SK-N-SH treated with all-trans-retinoic acid at 6 μM for 48 hours (cell line): ENCODE results near the gene SSMEM1.

ENCODE experiments used
- ATAC-seq: fragments of 200-7000 bp; cut with Tn5 transposase; 3 replicates; pipeline ENCODE4 v1.9.1; 2020; ENCODE audit warnings: mild to moderate bottlenecking, moderate library complexity
- BACH2 ChIP-seq: fragments of 250-450 bp; sonication (Bioruptor Pico); IDR thresholded peaks from 2 replicates; pipeline ENCODE4 v1.9.0; 2021; ENCODE audit warnings: mild to moderate bottlenecking, borderline replicate concordance
- CSDC2 ChIP-seq: fragments of 250-450 bp; sonication (Bioruptor Pico); IDR thresholded peaks from 2 replicates; pipeline ENCODE4 v1.5.0; 2020; ENCODE audit warnings: mild to moderate bottlenecking, moderate library complexity
- CSRNP3 ChIP-seq: fragments of 250-450 bp; sonication (Bioruptor Pico); IDR thresholded peaks from 2 replicates; pipeline ENCODE4 v1.5.1; 2021; ENCODE audit warnings: mild to moderate bottlenecking, moderate library complexity
- ESRRG ChIP-seq: fragments of 250-450 bp; sonication (Bioruptor Pico); IDR thresholded peaks from 2 replicates; pipeline ENCODE4 v1.6.1; 2021; ENCODE audit warnings: mild to moderate bottlenecking
- GLIS3 ChIP-seq: fragments of 250-450 bp; sonication (Bioruptor Pico); IDR thresholded peaks from 2 replicates; pipeline ENCODE4 v1.5.0; 2020; ENCODE audit warnings: mild to moderate bottlenecking, moderate library complexity
- ISL1 ChIP-seq: fragments of 250-450 bp; sonication (Bioruptor Pico); IDR thresholded peaks from 2 replicates; pipeline ENCODE4 v2.1.2; 2022; ENCODE audit warnings: mild to moderate bottlenecking, moderate library complexity
- OSR1 ChIP-seq: fragments of 250-450 bp; sonication (Bioruptor Pico); IDR thresholded peaks from 2 replicates; pipeline ENCODE4 v1.8.0; 2022; ENCODE audit warnings: moderate library complexity, mild to moderate bottlenecking, inconsistent platforms
- PPARA ChIP-seq: fragments of 250-450 bp; sonication (Bioruptor Pico); IDR thresholded peaks from 2 replicates; pipeline ENCODE4 v1.5.0; 2020; ENCODE audit warnings: mild to moderate bottlenecking, borderline replicate concordance
- RARB ChIP-seq: fragments of 250-450 bp; sonication (Bioruptor Pico); IDR thresholded peaks from 2 replicates; pipeline ENCODE4 v1.8.0; 2021; ENCODE audit warnings: mild to moderate bottlenecking, moderate library complexity
- SNAI2 ChIP-seq: fragments of 250-450 bp; sonication (Bioruptor Pico); IDR thresholded peaks from 2 replicates; pipeline ENCODE4 v1.5.0; 2020; ENCODE audit warnings: mild to moderate bottlenecking, moderate library complexity
- TCF4 ChIP-seq: fragments of 250-450 bp; sonication (Bioruptor Pico); IDR thresholded peaks from 2 replicates; pipeline ENCODE4 v1.8.0; 2021; ENCODE audit warnings: mild to moderate bottlenecking, moderate library complexity, borderline replicate concordance
- TOX ChIP-seq: fragments of 250-450 bp; sonication (Bioruptor Pico); IDR thresholded peaks from 2 replicates; pipeline ENCODE4 v1.8.0; 2021; ENCODE audit warnings: mild to moderate bottlenecking, moderate library complexity, borderline replicate concordance
- ZC3H10 ChIP-seq: fragments of 250-450 bp; sonication (Bioruptor Pico); IDR thresholded peaks from 2 replicates; pipeline ENCODE4 v1.5.1; 2021; ENCODE audit warnings: mild to moderate bottlenecking, moderate library complexity
- ZFP30 ChIP-seq: fragments of 450-650 bp; formaldehyde crosslinking; IDR thresholded peaks from 2 replicates; pipeline ENCODE4 v1.5.0; 2022; ENCODE audit warnings: mild to moderate bottlenecking, moderate library complexity
- ZNF565 ChIP-seq: fragments of 450-650 bp; formaldehyde crosslinking; conservative IDR thresholded peaks from 2 replicates; pipeline ENCODE4 v1.5.0; 2020; ENCODE audit warnings: low read depth, mild to moderate bottlenecking, moderate library complexity
- ZNF70 ChIP-seq: fragments of 450-650 bp; formaldehyde crosslinking; IDR thresholded peaks from 2 replicates; pipeline ENCODE4 v1.5.0; 2020; ENCODE audit warnings: mild to moderate bottlenecking, moderate library complexity
- ZNF8 ChIP-seq: fragments of 450-650 bp; formaldehyde crosslinking; IDR thresholded peaks from 2 replicates; pipeline ENCODE4 v1.5.0; 2020; ENCODE audit warnings: mild to moderate bottlenecking, moderate library complexity
- TF ChIP-seq, protein P1 (sequence below): fragments of 250-450 bp; sonication (Bioruptor Pico); IDR thresholded peaks from 2 replicates; pipeline ENCODE4 v1.5.1; 2020; ENCODE audit warnings: low read depth, mild to moderate bottlenecking, moderate library complexity
- TF ChIP-seq, protein P2 (sequence below): fragments of 250-450 bp; sonication (Bioruptor Pico); IDR thresholded peaks from 2 replicates; pipeline ENCODE4 v1.8.0; 2021; ENCODE audit warnings: low read depth, mild to moderate bottlenecking, moderate library complexity, borderline replicate concordance
- TF ChIP-seq, protein P3 (sequence below): fragments of 250-450 bp; sonication (Bioruptor Pico); IDR thresholded peaks from 2 replicates; pipeline ENCODE4 v1.5.0; 2020; ENCODE audit warnings: mild to moderate bottlenecking, moderate library complexity
- TF ChIP-seq, protein P4 (sequence below): fragments of 250-450 bp; sonication (Bioruptor Pico); IDR thresholded peaks from 2 replicates; pipeline ENCODE4 v1.8.0; 2020; ENCODE audit warnings: mild to moderate bottlenecking, moderate library complexity, borderline replicate concordance

Gene SSMEM1

DNA sequence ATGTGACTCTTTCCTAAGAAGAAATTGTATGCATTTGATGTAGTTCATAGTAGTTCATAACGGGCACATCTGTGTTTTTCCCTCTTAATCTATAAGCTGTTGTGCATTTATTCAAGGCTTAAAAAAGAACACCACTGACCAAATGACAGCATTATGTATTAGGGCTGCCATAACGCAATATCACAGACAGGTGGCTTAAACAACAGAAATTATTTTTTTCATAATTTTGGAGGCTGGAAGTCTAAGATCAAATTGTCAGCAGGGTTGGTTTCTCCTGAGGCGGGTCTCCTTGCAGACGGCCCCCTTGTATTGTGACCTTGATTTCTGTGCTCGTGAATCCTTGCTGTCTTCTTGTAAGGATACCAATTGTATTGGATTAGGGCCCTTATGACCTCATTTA, 627 bp upstream of the SSMEM1 start:
- ATAC-seq: no peak
- TF ChIP-seq ESRRG (CRISPR knock-in tag) (no peak), BACH2 (CRISPR knock-in tag) (no peak), ZNF565 (CRISPR knock-in tag) (no peak), PPARA (no peak), CSDC2 (no peak), ISL1 (no peak)
- TF ChIP-seq, protein P1, sequence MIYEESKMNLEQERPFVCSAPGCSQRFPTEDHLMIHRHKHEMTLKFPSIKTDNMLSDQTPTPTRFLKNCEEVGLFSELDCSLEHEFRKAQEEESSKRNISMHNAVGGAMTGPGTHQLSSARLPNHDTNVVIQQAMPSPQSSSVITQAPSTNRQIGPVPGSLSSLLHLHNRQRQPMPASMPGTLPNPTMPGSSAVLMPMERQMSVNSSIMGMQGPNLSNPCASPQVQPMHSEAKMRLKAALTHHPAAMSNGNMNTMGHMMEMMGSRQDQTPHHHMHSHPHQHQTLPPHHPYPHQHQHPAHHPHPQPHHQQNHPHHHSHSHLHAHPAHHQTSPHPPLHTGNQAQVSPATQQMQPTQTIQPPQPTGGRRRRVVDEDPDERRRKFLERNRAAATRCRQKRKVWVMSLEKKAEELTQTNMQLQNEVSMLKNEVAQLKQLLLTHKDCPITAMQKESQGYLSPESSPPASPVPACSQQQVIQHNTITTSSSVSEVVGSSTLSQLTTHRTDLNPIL (CRISPR knock-in tag): no peak
- TF ChIP-seq, all 23 proteins: peak for 0

DNA sequence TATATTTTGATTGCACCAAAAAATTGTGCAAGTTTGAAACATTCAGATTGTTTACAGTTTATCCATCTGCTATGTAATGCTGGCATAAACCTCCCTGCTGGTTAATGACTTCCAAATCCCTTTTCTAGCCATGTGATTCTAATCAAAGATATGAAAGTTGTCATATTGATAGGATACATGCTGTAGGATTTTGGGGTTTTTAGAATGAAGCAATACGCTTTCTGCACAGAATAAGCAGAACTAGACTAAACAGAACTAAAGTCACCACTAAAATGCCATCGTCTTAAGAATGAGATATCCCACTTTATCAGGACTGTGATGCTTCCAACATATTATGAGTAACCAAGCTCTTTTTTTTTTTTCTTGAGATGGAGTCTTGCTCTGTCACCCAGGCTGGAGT, 856 bp downstream of the SSMEM1 start:
- no peak for TF ChIP-seq OSR1 (CRISPR knock-in tag)
- TF ChIP-seq ZNF565 (CRISPR knock-in tag): no peak
- no peak for TF ChIP-seq GLIS3 (CRISPR knock-in tag)
- no peak for TF ChIP-seq ISL1
- TF ChIP-seq SNAI2 (CRISPR knock-in tag): no peak
- TF ChIP-seq CSRNP3 (CRISPR knock-in tag): no peak
- no peak for TF ChIP-seq RARB (CRISPR knock-in tag)
- TF ChIP-seq BACH2 (CRISPR knock-in tag): no peak
- no peak for TF ChIP-seq TOX (CRISPR knock-in tag)
- TF ChIP-seq, protein P2, sequence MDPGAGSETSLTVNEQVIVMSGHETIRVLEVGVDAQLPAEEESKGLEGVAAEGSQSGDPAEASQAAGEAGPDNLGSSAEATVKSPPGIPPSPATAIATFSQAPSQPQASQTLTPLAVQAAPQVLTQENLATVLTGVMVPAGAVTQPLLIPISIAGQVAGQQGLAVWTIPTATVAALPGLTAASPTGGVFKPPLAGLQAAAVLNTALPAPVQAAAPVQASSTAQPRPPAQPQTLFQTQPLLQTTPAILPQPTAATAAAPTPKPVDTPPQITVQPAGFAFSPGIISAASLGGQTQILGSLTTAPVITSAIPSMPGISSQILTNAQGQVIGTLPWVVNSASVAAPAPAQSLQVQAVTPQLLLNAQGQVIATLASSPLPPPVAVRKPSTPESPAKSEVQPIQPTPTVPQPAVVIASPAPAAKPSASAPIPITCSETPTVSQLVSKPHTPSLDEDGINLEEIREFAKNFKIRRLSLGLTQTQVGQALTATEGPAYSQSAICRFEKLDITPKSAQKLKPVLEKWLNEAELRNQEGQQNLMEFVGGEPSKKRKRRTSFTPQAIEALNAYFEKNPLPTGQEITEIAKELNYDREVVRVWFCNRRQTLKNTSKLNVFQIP: no peak
- TF ChIP-seq ZC3H10 (CRISPR knock-in tag): no peak
- no peak for TF ChIP-seq PPARA
- TF ChIP-seq, protein P3, sequence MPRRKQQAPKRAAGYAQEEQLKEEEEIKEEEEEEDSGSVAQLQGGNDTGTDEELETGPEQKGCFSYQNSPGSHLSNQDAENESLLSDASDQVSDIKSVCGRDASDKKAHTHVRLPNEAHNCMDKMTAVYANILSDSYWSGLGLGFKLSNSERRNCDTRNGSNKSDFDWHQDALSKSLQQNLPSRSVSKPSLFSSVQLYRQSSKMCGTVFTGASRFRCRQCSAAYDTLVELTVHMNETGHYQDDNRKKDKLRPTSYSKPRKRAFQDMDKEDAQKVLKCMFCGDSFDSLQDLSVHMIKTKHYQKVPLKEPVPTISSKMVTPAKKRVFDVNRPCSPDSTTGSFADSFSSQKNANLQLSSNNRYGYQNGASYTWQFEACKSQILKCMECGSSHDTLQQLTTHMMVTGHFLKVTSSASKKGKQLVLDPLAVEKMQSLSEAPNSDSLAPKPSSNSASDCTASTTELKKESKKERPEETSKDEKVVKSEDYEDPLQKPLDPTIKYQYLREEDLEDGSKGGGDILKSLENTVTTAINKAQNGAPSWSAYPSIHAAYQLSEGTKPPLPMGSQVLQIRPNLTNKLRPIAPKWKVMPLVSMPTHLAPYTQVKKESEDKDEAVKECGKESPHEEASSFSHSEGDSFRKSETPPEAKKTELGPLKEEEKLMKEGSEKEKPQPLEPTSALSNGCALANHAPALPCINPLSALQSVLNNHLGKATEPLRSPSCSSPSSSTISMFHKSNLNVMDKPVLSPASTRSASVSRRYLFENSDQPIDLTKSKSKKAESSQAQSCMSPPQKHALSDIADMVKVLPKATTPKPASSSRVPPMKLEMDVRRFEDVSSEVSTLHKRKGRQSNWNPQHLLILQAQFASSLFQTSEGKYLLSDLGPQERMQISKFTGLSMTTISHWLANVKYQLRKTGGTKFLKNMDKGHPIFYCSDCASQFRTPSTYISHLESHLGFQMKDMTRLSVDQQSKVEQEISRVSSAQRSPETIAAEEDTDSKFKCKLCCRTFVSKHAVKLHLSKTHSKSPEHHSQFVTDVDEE: no peak
- no peak for TF ChIP-seq ZNF70 (CRISPR knock-in tag)
- TF ChIP-seq TCF4 (CRISPR knock-in tag): no peak
- no peak for TF ChIP-seq ZFP30 (CRISPR knock-in tag)
- TF ChIP-seq, all 23 proteins: peak for 0
- no peak for ATAC-seq

DNA sequence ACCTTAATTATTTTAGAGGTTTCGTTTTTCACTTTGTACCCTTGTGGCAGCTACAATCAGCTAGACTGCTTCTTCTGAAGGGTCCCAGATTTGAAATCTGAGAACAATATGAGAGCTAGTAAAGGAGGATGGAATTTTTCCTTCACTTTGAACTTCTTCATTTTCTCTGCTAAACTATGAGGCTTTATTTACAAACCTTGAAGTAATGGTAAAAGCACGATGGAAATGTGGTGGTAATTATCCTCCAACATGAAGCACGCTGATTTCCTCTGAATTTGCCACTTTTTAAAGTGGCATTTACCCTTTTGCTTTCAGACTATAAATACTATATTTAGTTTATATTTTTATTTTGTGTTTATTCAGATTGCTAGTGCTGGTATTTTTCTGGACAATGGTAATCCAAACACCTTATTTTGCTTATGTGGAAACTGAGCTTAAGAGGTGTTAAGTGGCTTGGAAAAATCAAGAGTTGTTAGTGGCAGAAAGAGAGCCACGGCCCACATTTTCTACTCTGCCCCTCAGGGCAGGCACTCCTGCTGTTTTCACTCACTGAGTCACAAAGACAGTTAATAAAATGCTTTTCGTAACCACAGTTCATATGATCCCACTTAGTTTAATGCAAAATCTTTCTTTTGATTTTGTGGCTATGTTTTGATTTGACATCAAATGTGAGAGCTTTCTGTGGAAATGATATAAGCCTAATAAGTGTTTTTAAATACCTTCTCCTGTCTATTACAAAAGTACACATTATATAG, 2.7 kb downstream of the SSMEM1 start:
- ATAC-seq: no peak
- no peak for TF ChIP-seq RARB (CRISPR knock-in tag)
- no peak for TF ChIP-seq ZFP30 (CRISPR knock-in tag)
- TF ChIP-seq ZC3H10 (CRISPR knock-in tag): no peak
- TF ChIP-seq, protein P2: no peak
- no peak for TF ChIP-seq ZNF565 (CRISPR knock-in tag)
- no peak for TF ChIP-seq ZNF8 (CRISPR knock-in tag)
- no peak for TF ChIP-seq ZNF70 (CRISPR knock-in tag)
- TF ChIP-seq, protein P3: no peak
- no peak for TF ChIP-seq ISL1
- TF ChIP-seq, protein P4, sequence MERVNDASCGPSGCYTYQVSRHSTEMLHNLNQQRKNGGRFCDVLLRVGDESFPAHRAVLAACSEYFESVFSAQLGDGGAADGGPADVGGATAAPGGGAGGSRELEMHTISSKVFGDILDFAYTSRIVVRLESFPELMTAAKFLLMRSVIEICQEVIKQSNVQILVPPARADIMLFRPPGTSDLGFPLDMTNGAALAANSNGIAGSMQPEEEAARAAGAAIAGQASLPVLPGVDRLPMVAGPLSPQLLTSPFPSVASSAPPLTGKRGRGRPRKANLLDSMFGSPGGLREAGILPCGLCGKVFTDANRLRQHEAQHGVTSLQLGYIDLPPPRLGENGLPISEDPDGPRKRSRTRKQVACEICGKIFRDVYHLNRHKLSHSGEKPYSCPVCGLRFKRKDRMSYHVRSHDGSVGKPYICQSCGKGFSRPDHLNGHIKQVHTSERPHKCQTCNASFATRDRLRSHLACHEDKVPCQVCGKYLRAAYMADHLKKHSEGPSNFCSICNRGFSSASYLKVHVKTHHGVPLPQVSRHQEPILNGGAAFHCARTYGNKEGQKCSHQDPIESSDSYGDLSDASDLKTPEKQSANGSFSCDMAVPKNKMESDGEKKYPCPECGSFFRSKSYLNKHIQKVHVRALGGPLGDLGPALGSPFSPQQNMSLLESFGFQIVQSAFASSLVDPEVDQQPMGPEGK (CRISPR knock-in tag): no peak
